Endothelial cell of umbilical vein (primary cell): ENCODE measurements around the gene ETV6. TPM values are rescaled to one million over a fixed set of nuclear protein-coding genes. Genes with fewer than 3 reads are reported as not detected.

ENCODE experiments used
- BruUV-seq: library from RNA; stranded (reverse); fragments of 400-500 nt; replicated peaks from 2 replicates; lab custom pipeline; 2021; lab: Mats Ljungman, UMichigan
- CTCF ChIA-PET: fragments of 300-600, 350-600 bp; sonication (Branson Sonifier 250); formaldehyde crosslinking; loops from one replicate; lab custom pipeline; 2021; ENCODE audit warnings: antibody characterized with exemption, inconsistent platforms; lab: Charles Lee
- POLR2A ChIA-PET: fragments of 300-600, 350-600 bp; sonication (Branson Sonifier 250); formaldehyde crosslinking; loops from one replicate; lab custom pipeline; 2021; ENCODE audit warnings: antibody characterized with exemption, inconsistent platforms; lab: Charles Lee
- DNase-seq: peaks from one replicate; pipeline ENCODE4 v3.0.0-alpha.2; 2011; ENCODE audit warnings: low read depth, low spot score
- FAIRE-seq: peaks from 2 replicates; lab custom pipeline; 2011; peaks lifted over from hg19 to GRCh38; lab: Jason Lieb, UNC
- H2AFZ ChIP-seq: 2 replicates; pipeline ENCODE4 v1.6.0; 2012; ENCODE audit warnings: low read depth, low read length, control low read depth, inconsistent platforms
- H3K27ac ChIP-seq: 2 replicates; pipeline ENCODE4 v1.5.1; 2011; ENCODE audit warnings: low read depth, mild to moderate bottlenecking, control low read depth, low read length, moderate library complexity; ENCODE audit not compliant: insufficient read depth
- H3K27me3 ChIP-seq, 2 experiments: 2 replicates each; pipeline versions ENCODE4 v1.6.0 to v1.6.1; 2011; ENCODE audit warnings: low read length in 2 of 2, mixed read lengths in 1 of 2; ENCODE audit not compliant: control insufficient read depth in 2 of 2, insufficient read depth in 2 of 2
- H3K36me3 ChIP-seq, 2 experiments: 2 replicates in 1 of 2; 3 replicates in 1 of 2; pipeline ENCODE4 v1.5.1; 2011; ENCODE audit warnings: low read length in 2 of 2, mild to moderate bottlenecking in 1 of 2, moderate library complexity in 1 of 2; ENCODE audit not compliant: control insufficient read depth in 2 of 2, insufficient read depth in 2 of 2; ENCODE audit errors: extremely low read depth in 1 of 2
- H3K4me1 ChIP-seq: 3 replicates; pipeline ENCODE4 v1.5.1; 2011; ENCODE audit warnings: mild to moderate bottlenecking, low read length; ENCODE audit not compliant: control insufficient read depth, insufficient read depth; ENCODE audit errors: extremely low read depth
- H3K4me2 ChIP-seq: 2 replicates; pipeline ENCODE4 v1.6.1; 2011; ENCODE audit warnings: low read length, control low read depth, mixed read lengths; ENCODE audit not compliant: insufficient read depth
- H3K4me3 ChIP-seq, 3 experiments: fragments of 200-600 bp in 1 of 3; sonication (generic), shearing (Covaris generic) in 1 of 3; replicated peaks in 1 of 3; 2 replicates each; pipeline ENCODE4 v1.5.1; 2011 to 2016; ENCODE audit warnings: control low read depth in 3 of 3, low read length in 3 of 3, mild to moderate bottlenecking in 2 of 3, inconsistent platforms in 1 of 3, low read depth in 1 of 3, moderate library complexity in 1 of 3; ENCODE audit not compliant: insufficient read depth in 1 of 3
- H3K79me2 ChIP-seq: 2 replicates; pipeline ENCODE4 v1.6.0; 2012; ENCODE audit warnings: low read length, inconsistent platforms; ENCODE audit not compliant: control insufficient read depth, insufficient read depth
- H3K9ac ChIP-seq: replicated peaks from 2 replicates; pipeline ENCODE3; 2011; ENCODE audit warnings: low read length, control low read depth; ENCODE audit not compliant: insufficient read depth; ENCODE audit errors: extremely low read depth
- H3K9me1 ChIP-seq: replicated peaks from 3 replicates; pipeline ENCODE4 v1.6.0; 2011; ENCODE audit warnings: mild to moderate bottlenecking, low read length; ENCODE audit not compliant: control insufficient read depth, insufficient read depth; ENCODE audit errors: extremely low read depth
- H3K9me3 ChIP-seq: replicated peaks from 2 replicates; pipeline ENCODE4 v1.5.1; 2012; ENCODE audit warnings: low read length, inconsistent platforms; ENCODE audit not compliant: control insufficient read depth, insufficient read depth
- H4K20me1 ChIP-seq: replicated peaks from 2 replicates; pipeline ENCODE3; 2011; ENCODE audit warnings: mild to moderate bottlenecking, low read length; ENCODE audit not compliant: control insufficient read depth, insufficient read depth; ENCODE audit errors: extremely low read depth
- CTCF ChIP-seq, 2 donors: IDR thresholded peaks; 1 replicate in 1 of 2; 2 replicates in 1 of 2; pipeline ENCODE4 v1.5.1; 2011; ENCODE audit warnings: low read length in 2 of 2, mild to moderate bottlenecking in 2 of 2, moderate library complexity in 2 of 2, control low read depth in 1 of 2, inconsistent platforms in 1 of 2, low read depth in 1 of 2; ENCODE audit not compliant: insufficient read depth in 1 of 2; ENCODE audit errors: extremely low read depth in 1 of 2
- EZH2 ChIP-seq: IDR thresholded peaks from 2 replicates; pipeline ENCODE4 v1.6.1; 2012; ENCODE audit warnings: borderline replicate concordance, low read depth, mild to moderate bottlenecking, moderate library complexity, low read length, inconsistent platforms; ENCODE audit not compliant: severe bottlenecking
- FOS ChIP-seq: IDR thresholded peaks from 2 replicates; pipeline ENCODE4 v1.6.1; 2011; ENCODE audit warnings: mild to moderate bottlenecking, low read length, moderate library complexity, borderline replicate concordance; ENCODE audit not compliant: insufficient read depth
- GATA2 ChIP-seq: IDR thresholded peaks from 2 replicates; pipeline ENCODE4 v1.7.0; 2011; ENCODE audit warnings: low read depth, mild to moderate bottlenecking, moderate library complexity, mixed read lengths, low read length; ENCODE audit not compliant: insufficient read length, insufficient read depth
- JUN ChIP-seq: IDR thresholded peaks from 2 replicates; pipeline ENCODE4 v1.6.1; 2011; ENCODE audit warnings: borderline replicate concordance, low read depth; ENCODE audit not compliant: insufficient read length, insufficient read depth
- MYC ChIP-seq: IDR thresholded peaks from one replicate; pipeline ENCODE4 v1.6.1; 2011; ENCODE audit warnings: mild to moderate bottlenecking, low read depth, low read length
- POLR2A ChIP-seq: IDR thresholded peaks from 2 replicates; pipeline ENCODE4 v1.6.1; 2012; ENCODE audit warnings: low read depth, mild to moderate bottlenecking, control low read depth, low read length
- POLR2AphosphoS5 ChIP-seq: IDR thresholded peaks from 2 replicates; pipeline ENCODE4 v1.6.1; 2012; ENCODE audit warnings: low read depth, mild to moderate bottlenecking, control low read depth, low read length, moderate library complexity; ENCODE audit not compliant: insufficient read depth
- dilution Hi-C: fragments of 300-500 bp; cut with MboI; formaldehyde crosslinking; loops from one replicate; pipeline ENCODE4 v1.15.0; 2019; ENCODE audit warnings: low sequenced_read_pairs; ENCODE audit not compliant: extremely low pct_ligation_motif_present
- intact Hi-C: fragments of 100-400 bp; cut with micrococcal nuclease; formaldehyde crosslinking; loops from one replicate; pipeline ENCODE4 v1.10.0; 2022
- polyA plus RNA-seq, 4 experiments: library from polyadenylated mRNA; depleted of rRNA in 3 of 4; stranded (reverse) in 3 of 4; unstranded in 1 of 4; fragments of >200 nt; gene quantifications; 2 replicates each; pipeline versions ENCODE4 v1.2.1 to v1.2.3, GENCODE V29; 2011 to 2012; ENCODE audit warnings: missing spikeins in 1 of 4
- total RNA-seq: library from RNA; stranded (reverse); gene quantifications from 2 replicates; pipeline ENCODE4 v1.2.3, GENCODE V29; 2021
- TF ChIP-seq, protein P1 (sequence below): IDR thresholded peaks from 2 replicates; pipeline ENCODE4 v1.6.1; 2011; ENCODE audit not compliant: insufficient read depth, insufficient read length

Gene ETV6
- total and polyA plus RNA-seq, 2 donors (not counting 3 experiments of a cell fraction or from before 2014, with no cell fraction given): 15.9 to 57.1 TPM

- Histone ChIP-seq H3K4me3 (no peak overlapping the region), H3K79me2 (peaks cover 94% of the 10 kb centered on the region), H3K9me1 (no peaks in the 10 kb centered on the region), H2AFZ (no peak overlapping the region), H3K27me3 (no peaks in the 10 kb centered on the region), H3K4me2 (no peak overlapping the region), H3K4me1 (peaks cover 37% of the 10 kb centered on the region), H3K9ac (no peak overlapping the region), H3K27ac (no peak overlapping the region), H4K20me1 (peaks cover 14% of the 10 kb centered on the region), H3K9me3 (no peaks in the 10 kb centered on the region), H3K36me3 (peaks cover 0 to 9% of the 10 kb centered on the region in 2 experiments)
- ChIA-PET POLR2A (no interaction called here), CTCF (no interaction called here)
- no TSS peak for BruUV-seq
- intact Hi-C loops (no loop called here), dilution Hi-C loops (no loop called here)
- TF ChIP-seq EZH2 (no peak), JUN (no peak)
- DNase-seq: no peak
- FAIRE-seq: no peak
Observed at GRCh38 chr12:11676052-11676451, 26.6 kb downstream of the ETV6 start.

- Histone ChIP-seq H3K36me3 (peaks cover 0 to 9% of the 10 kb centered on the region in 2 experiments), H3K9ac (no peak overlapping the region), H3K27ac (no peak overlapping the region), H3K9me3 (no peaks in the 10 kb centered on the region), H3K4me1 (peaks cover 37% of the 10 kb centered on the region), H3K4me2 (no peak overlapping the region), H3K27me3 (no peaks in the 10 kb centered on the region), H3K9me1 (no peaks in the 10 kb centered on the region), H4K20me1 (peaks cover 14% of the 10 kb centered on the region), H3K79me2 (peaks cover 90% of the 10 kb centered on the region), H2AFZ (no peak overlapping the region), H3K4me3 (no peak overlapping the region)
- dilution Hi-C loops: no loop called here
- no peak for TF ChIP-seq MYC
- no peak for TF ChIP-seq EZH2
- no peak for TF ChIP-seq GATA2
- no peak for TF ChIP-seq POLR2AphosphoS5
- TF ChIP-seq JUN: no peak
- TF ChIP-seq FOS: no peak
- no peak for TF ChIP-seq POLR2A
- TF ChIP-seq, protein P1, sequence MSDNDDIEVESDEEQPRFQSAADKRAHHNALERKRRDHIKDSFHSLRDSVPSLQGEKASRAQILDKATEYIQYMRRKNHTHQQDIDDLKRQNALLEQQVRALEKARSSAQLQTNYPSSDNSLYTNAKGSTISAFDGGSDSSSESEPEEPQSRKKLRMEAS: no peak
- TF ChIP-seq CTCF (IDR thresholded peaks at IDR 0.05; ENCODE audit: extremely low read depth in 1 of 2, insufficient read depth in 1 of 2, low read depth in 1 of 2, low read length in 2 of 2): no peak
- no peak for FAIRE-seq
- BruUV-seq: no TSS peak
- intact Hi-C loops: no loop called here
- CTCF ChIA-PET: no interaction called here
- POLR2A ChIA-PET: no interaction called here
- DNase-seq: no peak
Observed at GRCh38 chr12:11677093-11677492, 27.6 kb downstream of the ETV6 start.
